ENCODE results near the gene LPP. TPM values are rescaled to one million over a fixed set of nuclear protein-coding genes. Genes with fewer than 3 reads are reported as not detected.

Gene LPP
- total RNA-seq, 1 experiment from 2014 or later = 148 TPM

DNA sequence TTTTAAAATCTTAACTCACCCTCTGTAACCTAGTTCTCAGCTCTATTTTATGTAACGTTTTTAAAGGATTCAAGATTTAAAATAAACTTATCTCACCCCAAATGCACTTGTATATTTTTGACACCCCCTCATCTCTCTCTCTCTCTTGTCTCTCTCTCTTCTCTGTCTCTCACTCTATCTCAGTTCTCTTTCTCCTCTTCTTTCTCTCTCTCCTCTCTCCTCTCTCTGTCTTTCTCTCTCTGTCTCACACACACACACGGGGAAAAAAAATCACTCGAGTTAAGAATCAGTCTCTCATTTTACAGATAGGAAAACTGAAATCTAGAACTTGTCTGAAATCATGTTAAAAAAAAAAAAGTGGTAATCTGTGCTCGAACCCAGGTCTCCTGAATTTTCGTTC is 108.5 kb downstream of the LPP start:
- ChIA-PET POLR2A (ENCODE audit: unreplicated experiment) (interaction anchor here (0.6 kb wide), 1 partner anchor 690 kb away, joined by 3 read pairs; no protein-coding TSS in a partner anchor), CTCF (no interaction called here)
- Histone ChIP-seq H3K9me3 (ENCODE audit: insufficient read depth, low read depth) (no peaks in the 10 kb centered on the region), H3K79me2 (ENCODE audit: low read depth) (peaks cover 10% of the 10 kb centered on the region), H3K4me1 (replicated peaks; ENCODE audit: insufficient read depth) (peaks cover 70% of the 10 kb centered on the region), H2AFZ (no peak overlapping the region), H3K4me2 (no peak overlapping the region; the same call in 1 of the 2 replicates), H3K27me3 (ENCODE audit: insufficient read depth, low read depth) (no peaks in the 10 kb centered on the region), H3K4me3 (no peak overlapping the region), H3K9me2 (ENCODE audit: insufficient read depth) (no peaks in the 10 kb centered on the region), H3K27ac (peak overlapping the region; percentile 57), H4K20me1 (ENCODE audit: insufficient read depth) (no peaks in the 10 kb centered on the region), H3F3A (ENCODE audit: insufficient read depth, low read depth) (peaks cover 20% of the 10 kb centered on the region), H3K36me3 (ENCODE audit: low read depth) (no peaks in the 10 kb centered on the region)
- no TSS peak for BruUV-seq (replicated peaks)
- DNase-seq = no peak
- intact Hi-C loops (cut with micrococcal nuclease; ENCODE audit: unreplicated experiment) = no loop called here
- TF ChIP-seq, protein P1, sequence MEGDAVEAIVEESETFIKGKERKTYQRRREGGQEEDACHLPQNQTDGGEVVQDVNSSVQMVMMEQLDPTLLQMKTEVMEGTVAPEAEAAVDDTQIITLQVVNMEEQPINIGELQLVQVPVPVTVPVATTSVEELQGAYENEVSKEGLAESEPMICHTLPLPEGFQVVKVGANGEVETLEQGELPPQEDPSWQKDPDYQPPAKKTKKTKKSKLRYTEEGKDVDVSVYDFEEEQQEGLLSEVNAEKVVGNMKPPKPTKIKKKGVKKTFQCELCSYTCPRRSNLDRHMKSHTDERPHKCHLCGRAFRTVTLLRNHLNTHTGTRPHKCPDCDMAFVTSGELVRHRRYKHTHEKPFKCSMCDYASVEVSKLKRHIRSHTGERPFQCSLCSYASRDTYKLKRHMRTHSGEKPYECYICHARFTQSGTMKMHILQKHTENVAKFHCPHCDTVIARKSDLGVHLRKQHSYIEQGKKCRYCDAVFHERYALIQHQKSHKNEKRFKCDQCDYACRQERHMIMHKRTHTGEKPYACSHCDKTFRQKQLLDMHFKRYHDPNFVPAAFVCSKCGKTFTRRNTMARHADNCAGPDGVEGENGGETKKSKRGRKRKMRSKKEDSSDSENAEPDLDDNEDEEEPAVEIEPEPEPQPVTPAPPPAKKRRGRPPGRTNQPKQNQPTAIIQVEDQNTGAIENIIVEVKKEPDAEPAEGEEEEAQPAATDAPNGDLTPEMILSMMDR (conservative IDR thresholded peaks at IDR 0.05) = no peak
- no peak for TF ChIP-seq EZH2 (IDR thresholded peaks at IDR 0.05; ENCODE audit: low read depth)

GRCh38 chr3:188262913-188263683 is 109.1 kb downstream of the LPP start:
- CTCF ChIA-PET = interaction anchor here (0.6 kb wide), 1 partner anchor 693 kb away, joined by 8 read pairs; no protein-coding TSS in a partner anchor
- no TSS peak for BruUV-seq (replicated peaks)
- no peaks in the 10 kb centered on the region for H3K9me3 ChIP-seq (ENCODE audit: insufficient read depth, low read depth)
- H3K4me2 ChIP-seq = no peak overlapping the region; the same call in 1 of the 2 replicates
- H3K27ac ChIP-seq = peak overlapping the region; percentile 57
- H4K20me1 ChIP-seq (ENCODE audit: insufficient read depth) = no peaks in the 10 kb centered on the region
- peak in 1 of 2 experiments; percentile 71 for DNase-seq
- TF ChIP-seq, protein P1 (conservative IDR thresholded peaks at IDR 0.05) = no peak
- no peak for TF ChIP-seq EZH2 (IDR thresholded peaks at IDR 0.05; ENCODE audit: low read depth)
- H2AFZ ChIP-seq = no peak overlapping the region
- no peak overlapping the region for H3K4me3 ChIP-seq
- H3K4me1 ChIP-seq (replicated peaks; ENCODE audit: insufficient read depth) = peaks cover 70% of the 10 kb centered on the region
- H3F3A ChIP-seq (ENCODE audit: insufficient read depth, low read depth) = peaks cover 20% of the 10 kb centered on the region
- no peaks in the 10 kb centered on the region for H3K9me2 ChIP-seq (ENCODE audit: insufficient read depth)
- POLR2A ChIA-PET (ENCODE audit: unreplicated experiment) = no interaction called here
- intact Hi-C loops (cut with micrococcal nuclease; ENCODE audit: unreplicated experiment) = no loop called here
- H3K79me2 ChIP-seq (ENCODE audit: low read depth) = peaks cover 12% of the 10 kb centered on the region
- H3K36me3 ChIP-seq (ENCODE audit: low read depth) = no peaks in the 10 kb centered on the region
- H3K27me3 ChIP-seq (ENCODE audit: insufficient read depth, low read depth) = no peaks in the 10 kb centered on the region

DNA sequence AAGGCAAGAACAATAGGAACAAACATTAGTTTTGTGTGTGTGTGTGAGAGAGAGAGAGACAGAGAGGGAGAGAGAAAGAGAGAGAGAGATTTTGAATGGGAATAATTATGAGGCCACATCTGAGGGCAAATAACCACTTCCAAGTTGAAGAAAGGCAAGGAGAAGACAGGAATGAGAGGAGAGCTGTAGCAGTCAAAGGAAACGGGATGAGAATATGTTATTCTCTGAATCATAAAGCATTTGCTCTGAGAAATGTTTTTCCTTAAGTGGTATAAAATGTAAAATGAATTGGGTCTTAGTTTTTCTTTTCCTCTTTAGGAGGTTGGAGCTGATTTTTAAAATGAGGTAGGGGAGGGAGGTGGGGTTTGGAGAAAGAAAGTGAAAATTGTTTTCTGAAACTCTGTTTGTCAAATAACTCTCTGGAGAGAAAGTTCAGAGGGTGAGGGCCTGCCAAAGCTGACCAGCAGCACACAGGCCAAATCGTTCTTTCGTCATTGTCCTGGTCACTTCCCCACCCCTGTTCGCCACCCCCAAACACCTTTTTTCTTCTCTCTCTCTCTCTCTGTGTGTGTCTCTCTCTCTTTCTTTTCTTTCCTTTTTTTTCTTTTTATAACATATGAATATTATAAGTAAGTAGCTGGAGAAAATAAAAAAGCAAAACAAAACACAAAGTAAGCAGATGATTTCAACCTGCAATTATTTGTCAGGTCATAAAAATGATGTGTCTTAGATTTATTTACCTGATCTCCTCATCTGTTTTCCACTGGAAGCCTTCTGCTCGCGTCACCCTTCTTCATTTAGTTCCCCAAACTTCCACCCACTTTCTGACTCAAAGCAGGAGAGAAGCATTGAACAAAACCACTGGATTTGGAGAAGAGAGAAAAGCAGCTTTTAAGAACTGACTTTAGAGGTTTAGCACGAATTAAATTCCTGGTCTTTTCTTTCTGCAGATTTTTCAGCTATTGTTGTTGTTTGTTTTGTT is 110.6 kb downstream of the LPP start:
- peaks cover 62% of the 10 kb centered on the region for H3K4me1 ChIP-seq (replicated peaks; ENCODE audit: insufficient read depth)
- no peaks in the 10 kb centered on the region for H3K36me3 ChIP-seq (ENCODE audit: low read depth)
- intact Hi-C loops (cut with micrococcal nuclease; ENCODE audit: unreplicated experiment) = loop anchor here (5.0 kb wide), 2 partner anchors 87 to 418 kb away; no protein-coding TSS in a partner anchor
- H3F3A ChIP-seq (ENCODE audit: insufficient read depth, low read depth) = peaks cover 20% of the 10 kb centered on the region
- no peak for DNase-seq
- ChIA-PET CTCF (interaction anchor here (0.5 to 1.0 kb wide), 3 partner anchors 67 to 526 kb away, joined by 3 read pairs; no protein-coding TSS in a partner anchor), POLR2A (ENCODE audit: unreplicated experiment) (interaction anchor here (0.7 kb wide), 1 partner anchor 514 kb away, joined by 13 read pairs; no protein-coding TSS in a partner anchor)
- H4K20me1 ChIP-seq (ENCODE audit: insufficient read depth) = no peaks in the 10 kb centered on the region
- no peaks in the 10 kb centered on the region for H3K27me3 ChIP-seq (ENCODE audit: insufficient read depth, low read depth)
- BruUV-seq (replicated peaks) = no TSS peak
- no peaks in the 10 kb centered on the region for H3K9me2 ChIP-seq (ENCODE audit: insufficient read depth)
- H3K4me2 ChIP-seq = no peak overlapping the region
- no peaks in the 10 kb centered on the region for H3K9me3 ChIP-seq (ENCODE audit: insufficient read depth, low read depth)
- peaks cover 12% of the 10 kb centered on the region for H3K79me2 ChIP-seq (ENCODE audit: low read depth)
- no peak overlapping the region for H2AFZ ChIP-seq
- no peak overlapping the region for H3K4me3 ChIP-seq
- TF ChIP-seq, protein P1 (conservative IDR thresholded peaks at IDR 0.05) = no peak
- no peak for TF ChIP-seq EZH2 (IDR thresholded peaks at IDR 0.05; ENCODE audit: low read depth)
- no peak overlapping the region for H3K27ac ChIP-seq

Data from PC-9 (cell line).